ENCODE data around the gene ATG7.

DNA sequence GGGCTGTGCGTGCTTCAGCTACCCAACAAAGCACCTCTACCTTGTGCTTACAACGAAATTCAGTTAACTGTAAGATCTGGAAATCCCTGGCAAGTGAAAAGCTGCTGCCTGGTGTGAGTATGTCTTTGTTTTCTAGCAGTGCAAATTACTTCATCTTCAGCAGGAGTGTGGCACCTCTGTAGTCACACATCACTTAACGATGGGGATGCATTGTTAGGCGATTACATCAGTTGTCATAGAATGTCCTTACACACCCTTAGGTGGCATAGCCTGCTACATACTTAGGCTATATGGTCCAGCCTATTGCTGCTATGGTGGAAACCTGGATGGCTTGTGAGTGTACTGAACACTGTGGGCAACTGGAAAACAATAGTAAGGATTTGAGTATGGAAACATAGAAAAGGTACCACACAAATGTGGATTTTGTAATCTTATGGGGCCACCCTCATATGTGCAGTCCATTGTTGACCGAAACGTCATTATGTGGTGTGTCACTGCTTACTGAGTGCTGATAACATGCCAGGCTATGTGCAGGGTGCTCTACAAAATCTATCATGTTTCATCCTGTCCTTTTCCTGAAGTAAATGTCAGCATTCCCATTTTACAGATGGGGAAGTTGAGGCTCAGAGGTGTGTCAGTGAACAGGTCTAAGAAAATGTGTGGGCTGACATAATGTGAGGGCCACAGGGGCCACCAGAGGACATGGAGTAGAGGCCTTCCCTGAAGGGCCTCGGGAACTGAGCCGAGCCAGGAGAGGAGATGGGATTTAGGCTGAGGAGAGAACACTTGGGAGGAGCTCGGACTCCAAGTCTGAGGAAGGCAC is 198.0 kb downstream of the ATG7 start:
- TF ChIP-seq POLR2AphosphoS5 (IDR thresholded peaks at IDR 0.05; ENCODE audit: low read depth) (no peak), GABPA (IDR thresholded peaks at IDR 0.05; ENCODE audit: low read depth) (no peak)
- TF ChIP-seq, protein P1, sequence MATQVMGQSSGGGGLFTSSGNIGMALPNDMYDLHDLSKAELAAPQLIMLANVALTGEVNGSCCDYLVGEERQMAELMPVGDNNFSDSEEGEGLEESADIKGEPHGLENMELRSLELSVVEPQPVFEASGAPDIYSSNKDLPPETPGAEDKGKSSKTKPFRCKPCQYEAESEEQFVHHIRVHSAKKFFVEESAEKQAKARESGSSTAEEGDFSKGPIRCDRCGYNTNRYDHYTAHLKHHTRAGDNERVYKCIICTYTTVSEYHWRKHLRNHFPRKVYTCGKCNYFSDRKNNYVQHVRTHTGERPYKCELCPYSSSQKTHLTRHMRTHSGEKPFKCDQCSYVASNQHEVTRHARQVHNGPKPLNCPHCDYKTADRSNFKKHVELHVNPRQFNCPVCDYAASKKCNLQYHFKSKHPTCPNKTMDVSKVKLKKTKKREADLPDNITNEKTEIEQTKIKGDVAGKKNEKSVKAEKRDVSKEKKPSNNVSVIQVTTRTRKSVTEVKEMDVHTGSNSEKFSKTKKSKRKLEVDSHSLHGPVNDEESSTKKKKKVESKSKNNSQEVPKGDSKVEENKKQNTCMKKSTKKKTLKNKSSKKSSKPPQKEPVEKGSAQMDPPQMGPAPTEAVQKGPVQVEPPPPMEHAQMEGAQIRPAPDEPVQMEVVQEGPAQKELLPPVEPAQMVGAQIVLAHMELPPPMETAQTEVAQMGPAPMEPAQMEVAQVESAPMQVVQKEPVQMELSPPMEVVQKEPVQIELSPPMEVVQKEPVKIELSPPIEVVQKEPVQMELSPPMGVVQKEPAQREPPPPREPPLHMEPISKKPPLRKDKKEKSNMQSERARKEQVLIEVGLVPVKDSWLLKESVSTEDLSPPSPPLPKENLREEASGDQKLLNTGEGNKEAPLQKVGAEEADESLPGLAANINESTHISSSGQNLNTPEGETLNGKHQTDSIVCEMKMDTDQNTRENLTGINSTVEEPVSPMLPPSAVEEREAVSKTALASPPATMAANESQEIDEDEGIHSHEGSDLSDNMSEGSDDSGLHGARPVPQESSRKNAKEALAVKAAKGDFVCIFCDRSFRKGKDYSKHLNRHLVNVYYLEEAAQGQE (IDR thresholded peaks at IDR 0.05; ENCODE audit: insufficient replicate concordance, low read depth): no peak
- TF ChIP-seq, protein P2, sequence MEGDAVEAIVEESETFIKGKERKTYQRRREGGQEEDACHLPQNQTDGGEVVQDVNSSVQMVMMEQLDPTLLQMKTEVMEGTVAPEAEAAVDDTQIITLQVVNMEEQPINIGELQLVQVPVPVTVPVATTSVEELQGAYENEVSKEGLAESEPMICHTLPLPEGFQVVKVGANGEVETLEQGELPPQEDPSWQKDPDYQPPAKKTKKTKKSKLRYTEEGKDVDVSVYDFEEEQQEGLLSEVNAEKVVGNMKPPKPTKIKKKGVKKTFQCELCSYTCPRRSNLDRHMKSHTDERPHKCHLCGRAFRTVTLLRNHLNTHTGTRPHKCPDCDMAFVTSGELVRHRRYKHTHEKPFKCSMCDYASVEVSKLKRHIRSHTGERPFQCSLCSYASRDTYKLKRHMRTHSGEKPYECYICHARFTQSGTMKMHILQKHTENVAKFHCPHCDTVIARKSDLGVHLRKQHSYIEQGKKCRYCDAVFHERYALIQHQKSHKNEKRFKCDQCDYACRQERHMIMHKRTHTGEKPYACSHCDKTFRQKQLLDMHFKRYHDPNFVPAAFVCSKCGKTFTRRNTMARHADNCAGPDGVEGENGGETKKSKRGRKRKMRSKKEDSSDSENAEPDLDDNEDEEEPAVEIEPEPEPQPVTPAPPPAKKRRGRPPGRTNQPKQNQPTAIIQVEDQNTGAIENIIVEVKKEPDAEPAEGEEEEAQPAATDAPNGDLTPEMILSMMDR (IDR thresholded peaks at IDR 0.05; ENCODE audit: insufficient read depth, low read length): no peak

Measured in HL-60 (cell line).